Neutrophil (primary cell): ENCODE measurements around the gene DHRS13.
"Not testable (repeated sequence)": the region's sequence is repeated elsewhere in the genome, so short reads cannot be mapped to it uniquely, and the experiment has no call there.

ENCODE experiments used
- H3K27ac ChIP-seq: fragments of 200-600 bp; sonication (generic); 2 replicates; pipeline ENCODE4 v1.5.1; 2016; ENCODE audit warnings: mild to moderate bottlenecking, moderate library complexity
- H3K27me3 ChIP-seq: fragments of 200-600 bp; sonication (generic); 2 replicates; pipeline ENCODE4 v1.6.0; 2016; ENCODE audit warnings: mild to moderate bottlenecking
- H3K36me3 ChIP-seq: fragments of 200-600 bp; sonication (generic); 2 replicates; pipeline ENCODE4 v1.5.1; 2017
- H3K4me1 ChIP-seq, 2 experiments: fragments of 200-600 bp in 1 of 2; sonication (generic) in 1 of 2; 1 replicate in 1 of 2; 2 replicates in 1 of 2; pipeline versions ENCODE4 v1.5.1 to v1.6.1; 2013 to 2016; ENCODE audit warnings: low read depth in 1 of 2, low read length in 1 of 2, mild to moderate bottlenecking in 1 of 2, moderate library complexity in 1 of 2; ENCODE audit not compliant: control insufficient read depth in 1 of 2, insufficient read depth in 1 of 2
- H3K4me3 ChIP-seq, 2 experiments: fragments of 200-600 bp in 1 of 2; sonication (generic) in 1 of 2; 1 replicate in 1 of 2; 2 replicates in 1 of 2; pipeline ENCODE4 v1.5.1; 2013 to 2016; ENCODE audit warnings: low read depth in 1 of 2, low read length in 1 of 2, mild to moderate bottlenecking in 1 of 2, moderate library complexity in 1 of 2
- H3K9me3 ChIP-seq: fragments of 200-600 bp; sonication (generic); 2 replicates; pipeline ENCODE4 v1.5.1; 2016
- TF ChIP-seq, protein P1 (sequence below): fragments of 200-600 bp; sonication (generic); IDR thresholded peaks from 2 replicates; pipeline ENCODE4 v1.5.1; 2016; ENCODE audit warnings: antibody characterized with exemption

DHRS13 gene

DNA sequence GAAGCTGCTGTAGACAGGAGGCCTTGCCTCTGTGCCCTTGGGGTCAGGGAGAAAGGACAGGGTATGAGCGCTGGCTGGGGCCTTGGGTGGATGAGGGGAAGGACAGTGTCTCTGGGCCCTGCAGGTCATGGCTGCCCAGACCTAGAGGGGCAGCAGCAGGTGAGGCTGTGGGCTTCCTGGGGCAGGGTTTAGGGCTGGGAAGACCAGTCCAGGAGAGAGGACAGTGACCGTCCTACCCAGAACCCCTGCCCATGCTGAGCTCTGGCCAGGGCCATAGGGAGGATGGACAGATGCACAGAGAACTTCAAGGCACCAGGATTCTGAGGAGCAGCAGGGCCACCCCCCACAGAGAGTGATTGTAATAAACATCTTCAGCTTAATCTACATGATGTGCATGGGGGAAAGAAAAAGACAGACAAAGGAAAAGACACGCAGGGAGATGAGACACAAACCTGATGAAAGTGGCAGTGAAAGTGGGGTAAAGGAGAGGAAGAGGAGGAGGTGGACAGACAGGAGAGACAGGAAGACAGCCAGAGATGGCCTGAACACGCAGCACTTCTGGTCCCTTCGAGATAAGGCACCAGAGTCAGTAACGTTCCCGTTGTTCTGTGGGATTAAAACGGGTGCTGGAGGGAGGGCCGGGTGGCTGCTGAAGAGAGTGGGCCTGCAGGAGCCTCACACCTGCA is 22.9 kb downstream of the DHRS13 start:
- Histone ChIP-seq H3K9me3 (no peaks in the 10 kb centered on the region), H3K27me3 (no peaks in the 10 kb centered on the region), H3K4me1 (no peaks in the 10 kb centered on the region), H3K27ac (peak overlapping the region; percentile 44), H3K4me3 (no peak overlapping the region), H3K36me3 (peaks cover 77% of the 10 kb centered on the region)
- TF ChIP-seq, protein P1, sequence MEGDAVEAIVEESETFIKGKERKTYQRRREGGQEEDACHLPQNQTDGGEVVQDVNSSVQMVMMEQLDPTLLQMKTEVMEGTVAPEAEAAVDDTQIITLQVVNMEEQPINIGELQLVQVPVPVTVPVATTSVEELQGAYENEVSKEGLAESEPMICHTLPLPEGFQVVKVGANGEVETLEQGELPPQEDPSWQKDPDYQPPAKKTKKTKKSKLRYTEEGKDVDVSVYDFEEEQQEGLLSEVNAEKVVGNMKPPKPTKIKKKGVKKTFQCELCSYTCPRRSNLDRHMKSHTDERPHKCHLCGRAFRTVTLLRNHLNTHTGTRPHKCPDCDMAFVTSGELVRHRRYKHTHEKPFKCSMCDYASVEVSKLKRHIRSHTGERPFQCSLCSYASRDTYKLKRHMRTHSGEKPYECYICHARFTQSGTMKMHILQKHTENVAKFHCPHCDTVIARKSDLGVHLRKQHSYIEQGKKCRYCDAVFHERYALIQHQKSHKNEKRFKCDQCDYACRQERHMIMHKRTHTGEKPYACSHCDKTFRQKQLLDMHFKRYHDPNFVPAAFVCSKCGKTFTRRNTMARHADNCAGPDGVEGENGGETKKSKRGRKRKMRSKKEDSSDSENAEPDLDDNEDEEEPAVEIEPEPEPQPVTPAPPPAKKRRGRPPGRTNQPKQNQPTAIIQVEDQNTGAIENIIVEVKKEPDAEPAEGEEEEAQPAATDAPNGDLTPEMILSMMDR, result no peak

GRCh38 chr17:28878981-28879380 is 23.9 kb downstream of the DHRS13 start:
- peak overlapping the region; percentile 44 for H3K27ac ChIP-seq
- TF ChIP-seq, protein P1, result no peak
- H3K36me3 ChIP-seq, result peaks cover 66% of the 10 kb centered on the region
- H3K9me3 ChIP-seq, result no peaks in the 10 kb centered on the region
- H3K4me1 ChIP-seq, result no peaks in the 10 kb centered on the region
- no peak overlapping the region for H3K4me3 ChIP-seq
- H3K27me3 ChIP-seq, result no peaks in the 10 kb centered on the region

- peak overlapping the region; percentile 44 for H3K27ac ChIP-seq
- TF ChIP-seq, protein P1, result no peak
- H3K27me3 ChIP-seq, result no peaks in the 10 kb centered on the region
- peaks cover 60% of the 10 kb centered on the region for H3K36me3 ChIP-seq
- H3K9me3 ChIP-seq, result no peaks in the 10 kb centered on the region
- H3K4me3 ChIP-seq, result no peak overlapping the region
- H3K4me1 ChIP-seq, result no peaks in the 10 kb centered on the region
These were observed 24.5 kb downstream of the DHRS13 start for GRCh38 chr17:28878158-28878910.

- H3K27ac ChIP-seq, H3K4me1 ChIP-seq, H3K27me3 ChIP-seq, H3K9me3 ChIP-seq, H3K4me3 ChIP-seq: not testable (repeated sequence)
- peaks cover 49% of the 10 kb centered on the region for H3K36me3 ChIP-seq
These were observed 25.6 kb downstream of the DHRS13 start for GRCh38 chr17:28877150-28877711.

DNA sequence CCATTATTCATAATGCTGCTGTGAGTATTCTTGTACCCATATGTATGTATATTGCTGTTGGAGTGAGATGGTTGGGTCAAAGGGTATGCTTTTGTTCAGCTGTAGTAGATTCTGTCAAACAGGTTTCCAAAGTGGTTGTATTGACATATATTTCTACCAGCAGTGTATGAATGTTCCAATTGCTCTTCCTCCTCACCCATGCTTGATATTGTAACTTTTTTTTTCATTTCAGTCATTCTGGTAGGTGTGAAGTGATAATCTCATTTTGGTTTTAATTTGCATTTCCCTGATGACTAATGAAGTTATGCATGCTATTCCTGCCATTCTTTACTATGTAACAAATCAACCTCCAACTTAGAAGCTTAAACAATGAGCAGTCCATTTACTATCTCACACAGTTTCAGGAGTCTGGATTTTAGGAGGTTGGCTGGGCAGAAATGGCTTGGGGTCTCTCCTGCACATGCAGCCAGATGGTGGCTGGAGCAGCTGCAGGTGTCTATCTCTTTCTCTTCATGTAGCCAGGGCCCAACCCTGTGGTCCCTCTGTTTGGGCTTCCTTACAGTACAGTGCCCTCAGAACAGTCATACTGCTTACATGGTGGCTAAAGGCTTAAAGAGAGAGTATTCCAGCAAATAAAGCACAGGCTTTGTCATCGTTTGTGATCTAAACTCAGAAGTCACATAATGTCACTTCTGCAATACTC is 26.9 kb downstream of the DHRS13 start:
- TF ChIP-seq, protein P1, result no peak
- H3K27ac ChIP-seq, result peak overlapping the region; percentile 40

More for the DNA sequence above, 26.9 kb downstream of the DHRS13 start:
- no peaks in the 10 kb centered on the region for H3K4me1 ChIP-seq
- H3K9me3 ChIP-seq, result no peaks in the 10 kb centered on the region
- no peak overlapping the region for H3K4me3 ChIP-seq
- H3K36me3 ChIP-seq, result peaks cover 37% of the 10 kb centered on the region
- H3K27me3 ChIP-seq, result no peaks in the 10 kb centered on the region
